ENCODE results near the gene AKAP17A.
A peak's percentile ranks its signal among the peaks of the same experiment; 100 is the strongest.
"Not testable (repeated sequence)": the region's sequence is repeated elsewhere in the genome, so short reads cannot be mapped to it uniquely, and the experiment has no call there.

The AKAP17A gene

GRCh38 chrX:1591102-1591862, at the start of gene AKAP17A:
TSS of gene AKAP17A (plus strand) at chrX:1591604. CDS start at chrX:1593463, 1,859 bp downstream.
- DNase-seq: peak; percentile 99
- in situ Hi-C loops (cut with MboI; ENCODE audit: low pct_unique_long_range_greater_than_20kb, low sequenced_read_pairs): no loop called here

- no peak for DNase-seq
- in situ Hi-C loops (cut with MboI; ENCODE audit: low pct_unique_long_range_greater_than_20kb, low sequenced_read_pairs): no loop called here
Measured at GRCh38 chrX:1542994-1543725, 48.2 kb upstream of the AKAP17A start.

DNA sequence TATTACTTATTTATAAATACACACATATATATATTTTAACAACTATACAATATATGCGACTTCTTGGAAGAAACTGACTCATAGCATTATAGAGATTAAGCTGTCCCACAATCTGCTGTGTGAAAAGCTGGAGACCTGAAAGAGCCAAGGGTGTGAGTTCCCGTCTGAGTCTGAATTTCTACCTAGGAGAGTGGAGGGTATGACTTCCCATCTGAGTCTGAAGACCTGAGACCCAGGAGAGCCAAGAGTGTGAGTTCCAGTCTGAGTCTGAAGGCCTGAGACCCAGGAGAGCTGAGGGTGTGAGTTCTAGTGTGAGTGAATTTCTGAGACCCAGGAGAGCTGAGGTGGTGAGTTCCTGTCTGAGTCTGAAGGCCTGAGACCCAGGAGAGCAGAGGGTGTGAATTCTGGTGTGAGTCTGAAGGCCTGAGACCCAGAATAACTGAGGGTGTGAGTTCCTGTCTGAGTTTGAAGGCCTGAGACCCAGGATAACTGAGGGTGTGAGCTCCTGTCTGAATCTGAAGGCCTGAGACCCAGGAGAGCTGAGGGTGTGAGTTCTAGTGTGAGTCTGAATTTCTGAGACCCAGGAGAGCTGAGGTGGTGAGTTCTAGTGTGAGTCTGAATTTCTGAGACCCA, 45.5 kb upstream of the AKAP17A start:
- DNase-seq: no peak
- in situ Hi-C loops (cut with MboI; ENCODE audit: low pct_unique_long_range_greater_than_20kb, low sequenced_read_pairs): no loop called here

DNA sequence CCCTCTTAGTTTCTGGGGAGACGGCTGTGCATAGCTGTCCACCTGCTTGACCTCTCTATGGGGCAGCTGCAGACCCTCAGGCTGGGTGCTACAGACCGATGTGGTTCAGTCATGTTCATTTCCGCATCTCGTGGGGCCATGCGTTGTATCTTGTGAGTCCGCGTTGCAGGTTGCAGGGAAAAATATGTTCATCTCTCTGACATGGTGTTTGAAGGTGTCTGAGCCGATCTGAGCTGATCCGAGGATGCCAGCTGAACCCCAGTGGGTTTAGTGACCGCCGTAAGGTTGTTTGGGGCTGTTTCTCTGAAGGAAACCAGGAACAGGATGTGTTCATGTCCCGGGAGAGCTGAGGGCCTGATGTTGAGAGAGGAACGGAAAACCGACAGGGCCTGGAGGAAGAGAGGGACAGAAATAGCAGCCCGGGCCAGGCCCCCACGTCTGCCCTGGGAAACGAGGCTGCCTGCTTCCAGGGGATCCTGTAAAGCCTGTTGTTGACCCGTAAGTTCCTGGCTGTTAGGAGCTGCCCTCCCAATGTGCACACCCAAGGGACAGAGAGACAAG, 44.6 kb upstream of the AKAP17A start:
- in situ Hi-C loops (cut with MboI; ENCODE audit: low pct_unique_long_range_greater_than_20kb, low sequenced_read_pairs): no loop called here
- DNase-seq: peak; percentile 53

DNA sequence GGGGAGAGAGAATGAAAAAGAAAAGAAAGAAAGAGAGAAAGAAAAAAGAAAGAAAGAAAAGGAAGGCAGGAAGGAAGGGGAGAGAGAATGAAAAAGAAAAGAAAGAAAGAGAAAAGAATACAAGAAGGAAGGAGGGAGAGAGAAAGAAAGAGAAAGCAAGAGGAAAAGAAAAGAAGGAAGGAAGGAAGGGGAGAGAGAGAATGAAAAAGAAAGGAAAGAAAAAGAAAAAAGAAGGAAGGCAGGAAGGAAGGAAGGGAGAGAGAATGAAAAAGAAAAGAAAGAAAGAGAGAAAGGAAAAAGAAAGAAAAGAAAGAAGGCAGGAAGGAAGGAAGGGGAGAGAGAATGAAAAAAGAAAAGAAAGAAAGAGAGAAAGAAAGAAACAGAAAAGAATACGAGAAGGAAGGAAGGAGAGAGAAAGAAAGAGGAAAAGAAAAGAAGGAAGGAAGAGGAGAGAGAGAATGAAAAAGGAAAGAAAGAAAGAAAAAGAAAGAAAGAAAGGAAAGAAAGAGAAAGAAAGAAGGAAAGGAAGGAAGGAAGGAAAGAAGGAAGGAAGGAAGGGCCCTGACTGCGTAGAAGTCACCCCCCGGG, 39.4 kb upstream of the AKAP17A start:
- DNase-seq: no peak
- in situ Hi-C loops (cut with MboI; ENCODE audit: low pct_unique_long_range_greater_than_20kb, low sequenced_read_pairs): no loop called here

DNA sequence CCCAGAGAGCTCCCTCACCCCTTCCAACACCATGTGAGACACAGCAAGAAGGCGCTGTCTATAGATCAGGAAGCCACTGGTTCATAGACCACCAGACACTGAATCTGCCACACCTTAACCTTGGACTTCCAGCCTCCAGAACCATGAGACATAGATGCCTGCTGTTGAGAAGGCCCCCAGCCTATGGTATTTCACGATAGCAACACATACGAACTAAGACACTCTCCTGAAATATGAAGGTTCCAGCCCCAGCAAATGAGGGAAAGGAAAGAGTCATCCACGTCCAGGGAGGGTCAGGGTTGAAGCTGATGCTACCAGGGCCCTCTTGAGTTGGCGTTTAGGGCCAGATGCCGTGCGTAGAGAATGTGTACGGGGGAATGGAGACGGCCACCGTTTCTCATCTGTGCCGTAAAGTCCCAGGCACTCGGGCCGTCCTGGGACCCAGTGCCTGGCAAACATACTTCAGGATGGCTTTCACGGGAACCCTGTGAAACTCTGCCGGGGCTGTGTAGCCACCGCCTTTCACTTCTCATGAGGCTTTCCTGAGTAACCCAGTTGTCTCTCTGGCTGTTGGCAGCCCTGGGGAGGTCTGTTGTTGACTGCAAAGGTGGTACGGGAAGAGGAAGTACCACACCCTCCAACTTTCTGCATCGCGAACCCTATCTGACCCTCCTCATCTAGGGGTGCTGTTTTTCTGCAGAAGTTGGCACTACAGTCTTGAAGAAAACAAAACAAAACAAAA, 36.8 kb upstream of the AKAP17A start:
- DNase-seq: peak; percentile 49

DNA sequence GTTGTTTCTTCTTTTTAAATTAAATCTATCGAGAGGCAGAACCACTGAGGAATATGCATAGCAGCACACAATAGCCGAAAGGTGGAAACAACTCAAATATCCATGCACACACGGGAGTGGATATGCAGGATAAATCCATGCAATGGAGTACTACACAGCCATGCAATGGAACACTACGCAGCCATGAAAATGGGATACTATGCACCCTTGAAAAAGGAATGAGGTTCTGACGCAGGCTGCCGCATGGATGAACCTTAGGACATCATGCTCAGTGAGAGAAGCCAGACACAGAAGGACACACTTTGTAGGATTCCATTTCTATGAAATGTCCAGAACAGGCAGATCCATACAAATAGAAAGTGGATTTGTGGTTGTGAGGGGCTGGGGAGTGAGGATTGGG, 36.0 kb upstream of the AKAP17A start:
- in situ Hi-C loops (cut with MboI; ENCODE audit: low pct_unique_long_range_greater_than_20kb, low sequenced_read_pairs): no loop called here
- no peak for DNase-seq

More for the DNA sequence above, 36.8 kb upstream of the AKAP17A start:
- in situ Hi-C loops (cut with MboI; ENCODE audit: low pct_unique_long_range_greater_than_20kb, low sequenced_read_pairs): no loop called here

DNA sequence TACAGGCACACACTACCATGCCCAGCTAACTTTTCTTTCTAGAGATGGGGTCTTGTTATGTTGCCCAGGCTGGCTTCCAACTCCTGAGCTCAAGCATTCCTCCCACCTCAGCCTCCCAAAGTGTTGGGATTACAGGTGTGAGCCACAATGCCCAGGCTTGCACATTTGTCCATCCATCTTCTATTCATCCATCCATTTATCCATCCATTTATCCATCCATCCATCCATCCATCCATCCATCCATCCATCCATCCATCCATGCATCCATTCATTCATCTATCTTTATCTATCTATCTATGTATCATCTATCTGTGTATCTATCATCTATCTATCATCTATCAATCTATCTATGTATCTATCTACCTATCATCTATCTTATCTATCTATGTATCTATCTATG, 34.0 kb upstream of the AKAP17A start:
- in situ Hi-C loops (cut with MboI; ENCODE audit: low pct_unique_long_range_greater_than_20kb, low sequenced_read_pairs); DNase-seq: not testable (repeated sequence)

DNA sequence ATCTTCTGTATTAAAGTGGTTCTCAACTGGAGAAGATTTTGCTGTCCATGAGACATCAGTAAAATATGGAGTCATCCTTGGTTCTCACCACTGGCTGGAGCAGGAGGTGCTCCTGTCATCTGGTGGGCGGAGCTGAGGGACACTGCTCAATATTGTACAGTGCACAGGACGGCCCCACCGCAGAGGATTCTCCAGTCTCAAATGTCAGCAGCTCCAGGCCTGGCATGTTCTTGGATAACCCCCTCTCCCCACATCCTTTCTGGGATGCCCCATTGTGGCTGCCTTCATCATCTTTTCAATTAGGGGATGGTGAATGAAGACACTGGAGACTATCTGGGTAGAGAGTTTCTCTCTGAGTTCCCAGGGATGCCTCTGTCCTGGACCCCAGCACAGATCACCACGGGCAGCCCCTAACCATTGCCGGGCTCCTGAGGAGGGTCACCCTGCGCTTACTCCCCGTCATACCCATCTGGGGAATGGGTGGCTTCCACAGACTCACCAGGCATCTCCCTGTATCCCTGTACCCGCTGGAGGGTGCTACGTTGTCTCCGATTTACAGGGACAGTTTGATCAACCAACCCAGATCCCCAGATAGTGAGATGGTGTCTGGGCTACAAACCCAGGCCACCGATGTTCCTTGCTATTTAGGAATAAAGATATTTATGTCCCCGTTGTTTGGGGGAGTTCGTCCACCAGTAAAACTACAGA, 32.5 kb upstream of the AKAP17A start:
- no peak for DNase-seq
- in situ Hi-C loops (cut with MboI; ENCODE audit: low pct_unique_long_range_greater_than_20kb, low sequenced_read_pairs): no loop called here

- in situ Hi-C loops (cut with MboI; ENCODE audit: low pct_unique_long_range_greater_than_20kb, low sequenced_read_pairs): no loop called here
- no peak for DNase-seq
Measured at GRCh38 chrX:1561164-1561563, 30.2 kb upstream of the AKAP17A start.

DNA sequence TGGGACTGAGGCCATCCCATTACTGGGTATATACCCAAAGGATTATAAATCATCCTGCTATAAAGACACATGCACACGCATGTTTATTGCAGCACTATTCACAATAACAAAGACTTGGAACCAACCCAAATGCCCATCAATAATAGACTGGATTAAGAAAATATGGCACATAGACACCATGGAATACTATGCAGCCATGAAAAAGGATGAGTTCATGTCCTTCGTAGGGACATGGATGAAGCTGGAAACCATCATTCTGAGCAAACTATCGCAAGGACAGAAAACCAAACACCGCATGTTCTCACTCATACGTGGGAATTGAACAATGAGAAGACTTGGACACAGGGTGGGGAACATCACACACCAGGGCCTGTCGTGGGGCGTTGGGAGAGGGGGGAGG, 27.3 kb upstream of the AKAP17A start:
- in situ Hi-C loops (cut with MboI; ENCODE audit: low pct_unique_long_range_greater_than_20kb, low sequenced_read_pairs): not testable (repeated sequence)

DNA sequence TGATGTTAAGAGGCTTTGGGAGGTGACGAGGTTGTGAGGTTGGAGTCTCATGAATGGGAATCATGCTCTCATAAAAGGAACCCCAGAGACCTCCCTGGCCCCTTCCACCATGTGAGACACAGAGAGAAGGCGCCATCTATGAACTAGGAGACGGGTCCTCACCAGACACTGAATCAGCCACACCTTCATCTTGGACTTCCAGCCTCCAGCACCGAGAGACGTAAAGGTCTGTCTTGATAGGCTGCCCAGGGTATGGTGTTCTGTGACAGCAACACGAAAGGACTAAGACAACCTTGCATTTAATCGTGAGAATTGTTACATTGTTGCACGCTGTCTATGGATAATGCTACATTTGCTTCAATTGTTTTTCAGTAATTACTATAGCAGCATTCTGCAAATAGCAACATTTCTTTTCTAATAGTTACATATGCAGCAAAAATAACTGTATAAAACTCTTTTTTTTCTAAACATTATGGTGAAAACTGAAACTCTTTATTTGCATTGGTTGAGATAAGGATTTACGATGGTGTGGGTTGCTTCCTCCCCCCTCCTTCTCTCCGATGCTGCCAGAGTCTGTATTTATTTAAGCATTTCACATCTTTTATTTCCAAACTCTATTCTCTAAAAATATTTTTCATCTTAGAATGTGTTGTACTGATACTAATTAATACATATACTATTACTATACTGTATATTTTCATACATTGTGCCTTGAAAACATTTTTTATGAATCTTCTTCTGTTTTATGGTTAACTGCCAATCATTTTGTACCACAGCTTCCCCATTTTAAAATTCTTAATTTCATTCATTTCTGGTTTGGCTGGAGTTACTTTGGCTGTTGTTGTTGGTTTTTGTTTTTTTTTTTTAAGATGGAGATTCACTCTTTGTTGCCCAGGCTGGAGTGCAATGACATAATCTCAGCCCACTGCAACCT, 26.4 kb upstream of the AKAP17A start:
- DNase-seq: peak; percentile 92
- in situ Hi-C loops (cut with MboI; ENCODE audit: low pct_unique_long_range_greater_than_20kb, low sequenced_read_pairs): no loop called here

More for the DNA sequence above, 27.3 kb upstream of the AKAP17A start:
- DNase-seq: not testable (repeated sequence)

DNA sequence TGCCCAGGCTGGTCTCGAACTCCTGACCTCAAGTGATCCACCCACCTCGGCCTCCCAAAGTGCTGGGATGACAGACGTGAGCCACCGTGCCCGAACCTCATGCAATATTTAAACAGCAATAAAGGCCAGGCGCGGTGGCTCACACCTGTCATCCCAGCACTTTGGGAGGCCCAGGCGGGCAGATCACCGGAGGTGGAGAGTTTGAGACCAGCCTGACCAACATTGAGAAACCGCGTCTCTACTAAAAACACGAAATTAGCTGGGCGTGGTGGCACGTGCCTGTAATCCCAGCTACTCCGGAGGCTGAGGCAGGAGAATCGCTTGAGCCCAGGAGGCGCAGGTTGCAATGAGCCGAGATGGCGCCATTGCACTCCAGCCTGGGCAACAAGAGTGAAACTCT, 17.2 kb upstream of the AKAP17A start:
- in situ Hi-C loops (cut with MboI; ENCODE audit: low pct_unique_long_range_greater_than_20kb, low sequenced_read_pairs): not testable (repeated sequence)

GRCh38 chrX:1576201-1576992, 15.0 kb upstream of the AKAP17A start:
- peak; percentile 70 for DNase-seq
- in situ Hi-C loops (cut with MboI; ENCODE audit: low pct_unique_long_range_greater_than_20kb, low sequenced_read_pairs): no loop called here

More for the DNA sequence above, 17.2 kb upstream of the AKAP17A start:
- DNase-seq: not testable (repeated sequence)

DNA sequence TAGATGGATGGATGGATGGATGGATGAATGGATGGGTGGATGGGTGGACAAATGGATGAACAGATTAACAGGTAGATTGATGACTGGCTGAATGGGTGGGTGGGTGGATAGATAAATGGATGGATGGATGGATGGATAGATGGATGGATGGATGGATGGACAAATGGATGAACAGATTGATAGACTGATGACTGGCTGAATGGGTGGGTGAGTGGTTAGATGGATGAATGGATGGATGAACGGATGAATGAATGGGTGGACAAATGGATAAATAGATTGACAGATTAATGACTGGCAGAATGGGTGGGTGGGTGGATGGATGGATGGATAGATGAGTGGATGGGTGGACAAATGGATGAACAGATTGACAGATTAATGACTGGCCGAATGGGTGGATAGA, 13.6 kb upstream of the AKAP17A start:
- no peak for DNase-seq
- in situ Hi-C loops (cut with MboI; ENCODE audit: low pct_unique_long_range_greater_than_20kb, low sequenced_read_pairs): no loop called here

DNA sequence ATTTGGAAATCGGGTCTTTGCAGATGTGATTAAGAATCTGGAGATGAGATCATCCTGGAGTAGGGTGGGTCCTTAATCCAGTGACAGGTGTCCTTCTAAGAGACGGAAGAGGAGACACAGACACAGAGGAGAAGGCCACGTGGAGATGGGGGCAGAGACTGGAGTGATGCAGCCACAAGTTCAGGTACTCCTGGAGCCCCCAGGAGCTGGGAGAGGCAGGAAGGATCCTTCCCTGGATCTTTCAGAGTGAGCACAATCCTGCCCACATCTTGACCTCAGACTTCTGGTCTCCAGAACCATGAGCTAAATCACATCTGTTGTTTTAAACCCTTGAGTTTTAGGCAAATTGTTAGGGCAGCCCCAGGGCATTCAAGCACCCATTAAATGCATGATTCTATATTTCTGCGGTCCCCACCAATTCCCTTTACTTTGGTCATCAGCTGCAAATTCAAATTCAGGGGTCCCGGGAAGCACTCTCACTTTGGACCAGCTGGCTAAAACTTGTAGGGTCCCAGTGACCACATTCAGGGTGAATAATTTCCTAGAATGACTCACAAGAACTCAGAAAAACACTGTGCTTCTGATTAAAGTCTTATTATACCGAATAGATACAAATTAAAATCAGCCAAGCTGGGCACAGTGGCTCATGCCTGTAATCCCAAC, 12.8 kb upstream of the AKAP17A start:
- no peak for DNase-seq
- in situ Hi-C loops (cut with MboI; ENCODE audit: low pct_unique_long_range_greater_than_20kb, low sequenced_read_pairs): no loop called here

All from KBM-7 (cell line).